ENCODE results near the gene DYNLRB2. TPM values are rescaled to one million over a fixed set of nuclear protein-coding genes. Genes with fewer than 3 reads are reported as not detected.

DYNLRB2 gene
- total RNA-seq, 4 donors from 2014 or later = 3.6 to 4.1 TPM; not detected in 2

- intact Hi-C loops (cut with DNase I; ENCODE audit: low total_unique reads) = no loop called here
- H3K4me3 ChIP-seq (ENCODE audit: low read depth, poor library complexity, severe bottlenecking) = no peak overlapping the region
- no peak for TF ChIP-seq CTCF (IDR thresholded peaks at IDR 0.05)
- no peak for TF ChIP-seq POLR2A (IDR thresholded peaks at IDR 0.05)
- WGBS, 2 donors = 50 to 61% methylated on average over 6 of the region's 6 CpGs
- DNase-seq (ENCODE audit: low spot score in 2 of 2) = no peak
These were observed 30.9 kb upstream of the DYNLRB2 start for GRCh38 chr16:80509872-80510271.

- DNase-seq (ENCODE audit: low spot score in 2 of 2) = no peak
- 91 to 92% methylated on average over 9 of the region's 9 CpGs for WGBS, 2 donors
- no peak overlapping the region for H3K4me3 ChIP-seq (ENCODE audit: low read depth, poor library complexity, severe bottlenecking)
- intact Hi-C loops (cut with DNase I; ENCODE audit: low total_unique reads) = no loop called here
- no peak for TF ChIP-seq POLR2A (IDR thresholded peaks at IDR 0.05)
- no peak for TF ChIP-seq CTCF (IDR thresholded peaks at IDR 0.05)
These were observed 28.8 kb upstream of the DYNLRB2 start for GRCh38 chr16:80511824-80512592.

GRCh38 chr16:80512593-80512853, 28.3 kb upstream of the DYNLRB2 start:
- WGBS, 2 donors = 84 to 88% methylated on average over 1 of the region's 1 CpG
- H3K4me3 ChIP-seq (ENCODE audit: low read depth, poor library complexity, severe bottlenecking) = no peak overlapping the region
- no peak for DNase-seq (ENCODE audit: low spot score in 2 of 2)
- no peak for TF ChIP-seq CTCF (IDR thresholded peaks at IDR 0.05)
- intact Hi-C loops (cut with DNase I; ENCODE audit: low total_unique reads) = no loop called here

GRCh38 chr16:80515374-80515773, 25.4 kb upstream of the DYNLRB2 start:
- 89 to 94% methylated on average over 5 of the region's 5 CpGs for WGBS, 2 donors
- TF ChIP-seq CTCF (IDR thresholded peaks at IDR 0.05) = no peak
- TF ChIP-seq POLR2A (IDR thresholded peaks at IDR 0.05) = no peak
- H3K4me3 ChIP-seq (ENCODE audit: low read depth, poor library complexity, severe bottlenecking) = no peak overlapping the region
- intact Hi-C loops (cut with DNase I; ENCODE audit: low total_unique reads) = no loop called here
- no peak for DNase-seq (ENCODE audit: low spot score in 2 of 2)

GRCh38 chr16:80517846-80518245, 22.9 kb upstream of the DYNLRB2 start:
- TF ChIP-seq POLR2A (IDR thresholded peaks at IDR 0.05) (no peak), CTCF (IDR thresholded peaks at IDR 0.05) (no peak)
- intact Hi-C loops (cut with DNase I; ENCODE audit: low total_unique reads) = no loop called here
- no peak overlapping the region for H3K4me3 ChIP-seq (ENCODE audit: low read depth, poor library complexity, severe bottlenecking)
- 89 to 91% methylated on average over 2 of the region's 2 CpGs for WGBS, 2 donors
- no peak for DNase-seq (ENCODE audit: low spot score in 2 of 2)

GRCh38 chr16:80518436-80518835, 22.4 kb upstream of the DYNLRB2 start:
- no peak for DNase-seq (ENCODE audit: low spot score in 2 of 2)
- 40% methylated on average over 7 of the region's 7 CpGs for WGBS, 2 donors
- intact Hi-C loops (cut with DNase I; ENCODE audit: low total_unique reads) = no loop called here
- TF ChIP-seq POLR2A (IDR thresholded peaks at IDR 0.05) = no peak
- TF ChIP-seq CTCF (IDR thresholded peaks at IDR 0.05) = no peak
- H3K4me3 ChIP-seq (ENCODE audit: low read depth, poor library complexity, severe bottlenecking) = no peak overlapping the region

Data from lower leg skin (tissue), 4 donors.